Stimulated activated CD8-positive, alpha-beta memory T cell treated with anti-CD3 and anti-CD28 coated beads, Interleukin-15, amount 100 ng/mL, for 24 hours (primary cell): ENCODE data around the gene CHD1.

Experiments
- DNase-seq: peaks from one replicate; pipeline ENCODE4 v3.0.0-alpha.2; 2020; ENCODE audit warnings: low read depth

The CHD1 gene

GRCh38 chr5:98902733-98903132, 26.1 kb downstream of the CHD1 start:
- no peak for DNase-seq

- DNase-seq = no peak
Observed at GRCh38 chr5:98899456-98899855, 29.4 kb downstream of the CHD1 start.

GRCh38 chr5:98898743-98899142, 30.1 kb downstream of the CHD1 start:
- no peak for DNase-seq

GRCh38 chr5:98891591-98891990, 37.2 kb downstream of the CHD1 start:
- no peak for DNase-seq

GRCh38 chr5:98880598-98880997, 48.2 kb downstream of the CHD1 start:
- no peak for DNase-seq

- no peak for DNase-seq
Observed at GRCh38 chr5:98880151-98880550, 48.7 kb downstream of the CHD1 start.

- DNase-seq = no peak
Observed at GRCh38 chr5:98877600-98877999, 51.2 kb downstream of the CHD1 start.

- no peak for DNase-seq
Observed at GRCh38 chr5:98872674-98873073, 56.1 kb downstream of the CHD1 start.

- no peak for DNase-seq
Observed at GRCh38 chr5:98865690-98866089, 63.1 kb downstream of the CHD1 start.

GRCh38 chr5:98847054-98847453, 81.8 kb downstream of the CHD1 start:
- no peak for DNase-seq

GRCh38 chr5:98846520-98846919, 82.3 kb downstream of the CHD1 start:
- DNase-seq = no peak

- DNase-seq = no peak
Observed at GRCh38 chr5:98845878-98846277, 82.9 kb downstream of the CHD1 start.

- no peak for DNase-seq
Observed at GRCh38 chr5:98844865-98845264, 83.9 kb downstream of the CHD1 start.

GRCh38 chr5:98843481-98843880, 85.3 kb downstream of the CHD1 start:
- no peak for DNase-seq

GRCh38 chr5:98840946-98841345, 87.9 kb downstream of the CHD1 start:
- no peak for DNase-seq

- no peak for DNase-seq
Observed at GRCh38 chr5:98839469-98840383, 89.1 kb downstream of the CHD1 start.

- DNase-seq = no peak
Observed at GRCh38 chr5:98836175-98836574, 92.6 kb downstream of the CHD1 start.

- no peak for DNase-seq
Observed at GRCh38 chr5:98827588-98828284, 101.1 kb downstream of the CHD1 start.

GRCh38 chr5:98827161-98827560, 101.6 kb downstream of the CHD1 start:
- no peak for DNase-seq

GRCh38 chr5:98825582-98826375, 103.0 kb downstream of the CHD1 start:
- DNase-seq = no peak

- DNase-seq = no peak
Observed at GRCh38 chr5:98816582-98817222, 112.1 kb downstream of the CHD1 start.

GRCh38 chr5:98813755-98814154, 115.1 kb downstream of the CHD1 start:
- no peak for DNase-seq
